Measurements from ENCODE around the gene FTSJ1.
A peak's percentile ranks its signal among the peaks of the same experiment; 100 is the strongest.

The FTSJ1 gene

GRCh38 chrX:48465336-48465933, 10.6 kb upstream of the FTSJ1 start:
- Histone ChIP-seq H3K9me3 (ENCODE audit: insufficient read depth, low read length) (no peaks in the 10 kb centered on the region; the same call in 1 of the 2 replicates), H3K4me1 (ENCODE audit: insufficient read depth, insufficient read length) (peaks cover 15% of the 10 kb centered on the region), H3K27me3 (ENCODE audit: insufficient read depth, insufficient read length) (no peaks in the 10 kb centered on the region), H3K4me3 (ENCODE audit: insufficient read length, low read depth) (no peak overlapping the region), H3K36me3 (ENCODE audit: insufficient read depth, insufficient read length, low read length) (peaks cover 44% of the 10 kb centered on the region), H3K9ac (ENCODE audit: insufficient read length, low read depth) (no peak overlapping the region)
- no peak for DNase-seq (ENCODE audit: low read depth, low spot score)
- TF ChIP-seq SUZ12 (IDR thresholded peaks at IDR 0.05; ENCODE audit: extremely low read depth, insufficient read depth, insufficient read length) (no peak), ZNF274 (IDR thresholded peaks at IDR 0.05; ENCODE audit: low read depth, low read length) (no peak), YY1 (IDR thresholded peaks at IDR 0.05; ENCODE audit: insufficient read depth, insufficient read length) (no peak)

GRCh38 chrX:48466696-48467095, 9.3 kb upstream of the FTSJ1 start:
- no peak for DNase-seq (ENCODE audit: low read depth, low spot score)
- Histone ChIP-seq H3K36me3 (ENCODE audit: insufficient read depth, insufficient read length, low read length) (peaks cover 32% of the 10 kb centered on the region), H3K9ac (ENCODE audit: insufficient read length, low read depth) (peak overlapping the region; percentile 18), H3K9me3 (ENCODE audit: insufficient read depth, low read length) (no peaks in the 10 kb centered on the region; the same call in 1 of the 2 replicates), H3K4me3 (ENCODE audit: insufficient read length, low read depth) (no peak overlapping the region), H3K4me1 (ENCODE audit: insufficient read depth, insufficient read length) (peaks cover 15% of the 10 kb centered on the region), H3K27me3 (ENCODE audit: insufficient read depth, insufficient read length) (no peaks in the 10 kb centered on the region)
- TF ChIP-seq SUZ12 (IDR thresholded peaks at IDR 0.05; ENCODE audit: extremely low read depth, insufficient read depth, insufficient read length), result no peak

- Histone ChIP-seq H3K9ac (ENCODE audit: insufficient read length, low read depth) (peak overlapping the region; percentile 88), H3K36me3 (ENCODE audit: insufficient read depth, insufficient read length, low read length) (peaks cover 27% of the 10 kb centered on the region)
- TF ChIP-seq SUZ12 (IDR thresholded peaks at IDR 0.05; ENCODE audit: extremely low read depth, insufficient read depth, insufficient read length) (no peak), ZNF274 (IDR thresholded peaks at IDR 0.05; ENCODE audit: low read depth, low read length) (no peak), YY1 (IDR thresholded peaks at IDR 0.05; ENCODE audit: insufficient read depth, insufficient read length) (no peak)
Measured at GRCh38 chrX:48467281-48467761, 8.7 kb upstream of the FTSJ1 start.

GRCh38 chrX:48468247-48468671, 7.7 kb upstream of the FTSJ1 start:
- DNase-seq (ENCODE audit: low read depth, low spot score), result no peak
- no peak for TF ChIP-seq ZNF274 (IDR thresholded peaks at IDR 0.05; ENCODE audit: low read depth, low read length)
- no peak for TF ChIP-seq YY1 (IDR thresholded peaks at IDR 0.05; ENCODE audit: insufficient read depth, insufficient read length)
- no peak for TF ChIP-seq SUZ12 (IDR thresholded peaks at IDR 0.05; ENCODE audit: extremely low read depth, insufficient read depth, insufficient read length)
- H3K9ac ChIP-seq (ENCODE audit: insufficient read length, low read depth), result peak overlapping the region; percentile 88
- H3K36me3 ChIP-seq (ENCODE audit: insufficient read depth, insufficient read length, low read length), result peaks cover 22% of the 10 kb centered on the region
- no peaks in the 10 kb centered on the region; the same call in 1 of the 2 replicates for H3K9me3 ChIP-seq (ENCODE audit: insufficient read depth, low read length)
- H3K4me3 ChIP-seq (ENCODE audit: insufficient read length, low read depth), result peak overlapping the region; percentile 60
- peaks cover 19% of the 10 kb centered on the region for H3K4me1 ChIP-seq (ENCODE audit: insufficient read depth, insufficient read length)
- no peaks in the 10 kb centered on the region for H3K27me3 ChIP-seq (ENCODE audit: insufficient read depth, insufficient read length)

More at GRCh38 chrX:48467281-48467761, 8.7 kb upstream of the FTSJ1 start:
- Histone ChIP-seq H3K4me3 (ENCODE audit: insufficient read length, low read depth) (peak overlapping the region; percentile 60), H3K9me3 (ENCODE audit: insufficient read depth, low read length) (no peaks in the 10 kb centered on the region; the same call in 1 of the 2 replicates), H3K27me3 (ENCODE audit: insufficient read depth, insufficient read length) (no peaks in the 10 kb centered on the region), H3K4me1 (ENCODE audit: insufficient read depth, insufficient read length) (peaks cover 18% of the 10 kb centered on the region)
- no peak for DNase-seq (ENCODE audit: low read depth, low spot score)

GRCh38 chrX:48468693-48469691, 7.0 kb upstream of the FTSJ1 start:
- no peaks in the 10 kb centered on the region; the same call in 1 of the 2 replicates for H3K9me3 ChIP-seq (ENCODE audit: insufficient read depth, low read length)
- no peak for DNase-seq (ENCODE audit: low read depth, low spot score)
- no peaks in the 10 kb centered on the region for H3K27me3 ChIP-seq (ENCODE audit: insufficient read depth, insufficient read length)
- TF ChIP-seq SUZ12 (IDR thresholded peaks at IDR 0.05; ENCODE audit: extremely low read depth, insufficient read depth, insufficient read length), result no peak
- no peak for TF ChIP-seq YY1 (IDR thresholded peaks at IDR 0.05; ENCODE audit: insufficient read depth, insufficient read length)
- no peak for TF ChIP-seq ZNF274 (IDR thresholded peaks at IDR 0.05; ENCODE audit: low read depth, low read length)
- peaks cover 22% of the 10 kb centered on the region for H3K4me1 ChIP-seq (ENCODE audit: insufficient read depth, insufficient read length)
- peaks cover 22% of the 10 kb centered on the region for H3K36me3 ChIP-seq (ENCODE audit: insufficient read depth, insufficient read length, low read length)
- peak overlapping the region; percentile 88 for H3K9ac ChIP-seq (ENCODE audit: insufficient read length, low read depth)
- H3K4me3 ChIP-seq (ENCODE audit: insufficient read length, low read depth), result peak overlapping the region; percentile 60

- TF ChIP-seq ZNF274 (IDR thresholded peaks at IDR 0.05; ENCODE audit: low read depth, low read length) (no peak), SUZ12 (IDR thresholded peaks at IDR 0.05; ENCODE audit: extremely low read depth, insufficient read depth, insufficient read length) (no peak), YY1 (IDR thresholded peaks at IDR 0.05; ENCODE audit: insufficient read depth, insufficient read length) (no peak)
- Histone ChIP-seq H3K4me3 (ENCODE audit: insufficient read length, low read depth) (peak within 1 kb of the TSS; percentile 60), H3K4me1 (ENCODE audit: insufficient read depth, insufficient read length) (peaks cover 20% of the 10 kb centered on the region), H3K27me3 (ENCODE audit: insufficient read depth, insufficient read length) (no peaks in the 10 kb centered on the region), H3K36me3 (ENCODE audit: insufficient read depth, insufficient read length, low read length) (peaks cover 17% of the 10 kb centered on the region), H3K9ac (ENCODE audit: insufficient read length, low read depth) (peak within 1 kb of the TSS; percentile 88), H3K9me3 (ENCODE audit: insufficient read depth, low read length) (no peaks in the 10 kb centered on the region; the same call in 1 of the 2 replicates)
- no peak for DNase-seq (ENCODE audit: low read depth, low spot score)
Measured at GRCh38 chrX:48470110-48470832, 5.7 kb upstream of the FTSJ1 start, which contains the start of gene SLC38A5. Gene SLC38A5, minus strand, starts transcription at chrX:48470260. Its CDS starts 2,336 bp downstream, at chrX:48467924.

Measured in NT2/D1 (cell line).